Sigmoid colon (tissue), 3 donors: ENCODE measurements around the gene IFITM10.
"Not testable (repeated sequence)": the region's sequence is repeated elsewhere in the genome, so short reads cannot be mapped to it uniquely, and the experiment has no call there.

Source experiments
- POLR2A ChIP-seq, 2 donors: fragments of 450-650 bp; IDR thresholded peaks; one replicate each; pipeline ENCODE4 v1.6.1; 2016; ENCODE audit warnings: antibody characterized with exemption in 2 of 2, mild to moderate bottlenecking in 2 of 2, moderate library complexity in 2 of 2
- TF ChIP-seq, protein P1 (sequence below), 4 experiments: fragments of 450-650 bp in 3 of 4; fragments of 200-600 bp in 1 of 4; IDR thresholded peaks; one replicate each; pipeline ENCODE4 v1.5.1; 2016 to 2019; ENCODE audit warnings: antibody characterized with exemption in 4 of 4, mild to moderate bottlenecking in 3 of 4, moderate library complexity in 2 of 4

DNA sequence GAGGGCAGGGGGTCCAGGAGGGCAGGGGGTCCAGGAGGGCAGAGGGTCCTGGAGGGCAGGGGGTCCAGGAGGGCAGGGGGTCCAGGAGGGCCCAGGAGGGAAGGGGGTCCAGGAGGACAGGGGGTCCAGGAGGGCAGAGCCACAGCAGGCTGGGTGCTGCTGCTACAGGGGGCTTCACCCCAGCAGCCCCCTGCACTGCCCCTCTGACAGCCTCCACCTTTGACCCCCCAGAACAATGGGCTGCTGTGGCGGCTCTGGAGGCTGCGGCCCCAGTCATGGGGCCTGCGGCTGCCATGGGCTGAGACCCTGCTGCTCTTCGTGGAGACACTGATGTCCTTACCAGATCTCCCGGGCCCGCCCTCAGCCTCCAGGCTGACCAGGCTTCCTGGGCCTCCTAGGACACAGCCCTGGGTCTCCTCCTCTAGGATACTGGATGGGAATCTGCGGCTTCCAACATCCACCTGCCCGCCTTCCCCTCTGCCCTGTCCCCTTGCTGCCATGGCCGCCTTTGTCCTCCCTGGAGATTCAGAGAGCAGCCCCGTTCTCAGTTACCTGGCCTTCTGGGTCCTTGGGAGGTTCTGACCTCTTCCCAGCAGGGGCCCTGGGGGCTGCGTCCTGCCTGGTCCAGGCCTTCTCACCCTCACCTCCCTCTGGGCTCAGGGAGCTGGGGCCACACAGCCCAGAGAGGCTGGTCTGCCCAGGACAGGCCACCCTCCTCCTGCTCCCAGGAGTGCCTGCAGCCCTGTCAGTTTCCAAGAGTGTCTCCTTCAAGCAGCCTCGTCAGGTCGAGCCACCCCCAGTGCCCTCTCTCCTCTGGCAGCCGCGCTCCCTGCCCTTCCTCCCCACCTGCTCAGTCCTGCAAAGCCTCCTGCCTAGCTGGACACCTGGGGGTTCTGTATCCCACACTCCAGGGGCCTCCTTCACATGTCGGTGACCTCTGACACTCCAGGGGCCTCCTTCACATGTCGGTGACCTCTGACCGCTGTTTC is 65.2 kb downstream of the IFITM10 start:
- TF ChIP-seq, protein P1, sequence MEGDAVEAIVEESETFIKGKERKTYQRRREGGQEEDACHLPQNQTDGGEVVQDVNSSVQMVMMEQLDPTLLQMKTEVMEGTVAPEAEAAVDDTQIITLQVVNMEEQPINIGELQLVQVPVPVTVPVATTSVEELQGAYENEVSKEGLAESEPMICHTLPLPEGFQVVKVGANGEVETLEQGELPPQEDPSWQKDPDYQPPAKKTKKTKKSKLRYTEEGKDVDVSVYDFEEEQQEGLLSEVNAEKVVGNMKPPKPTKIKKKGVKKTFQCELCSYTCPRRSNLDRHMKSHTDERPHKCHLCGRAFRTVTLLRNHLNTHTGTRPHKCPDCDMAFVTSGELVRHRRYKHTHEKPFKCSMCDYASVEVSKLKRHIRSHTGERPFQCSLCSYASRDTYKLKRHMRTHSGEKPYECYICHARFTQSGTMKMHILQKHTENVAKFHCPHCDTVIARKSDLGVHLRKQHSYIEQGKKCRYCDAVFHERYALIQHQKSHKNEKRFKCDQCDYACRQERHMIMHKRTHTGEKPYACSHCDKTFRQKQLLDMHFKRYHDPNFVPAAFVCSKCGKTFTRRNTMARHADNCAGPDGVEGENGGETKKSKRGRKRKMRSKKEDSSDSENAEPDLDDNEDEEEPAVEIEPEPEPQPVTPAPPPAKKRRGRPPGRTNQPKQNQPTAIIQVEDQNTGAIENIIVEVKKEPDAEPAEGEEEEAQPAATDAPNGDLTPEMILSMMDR (IDR thresholded peaks at IDR 0.05), result not testable (repeated sequence)
- TF ChIP-seq POLR2A (IDR thresholded peaks at IDR 0.05), result not testable (repeated sequence)
